WTC11 (cell line): ENCODE data around the gene SPPL2B. TPM values are rescaled to one million over a fixed set of nuclear protein-coding genes. Genes with fewer than 3 reads are reported as not detected.

Experiments used
- ATAC-seq: fragments of 200-7000 bp; cut with Tn5 transposase; 2 replicates; pipeline ENCODE4 v1.10.0; 2021; ENCODE audit warnings: mild to moderate bottlenecking, moderate library complexity
- CTCF ChIA-PET: fragments of 300-600 bp; sonication (Branson Sonifier 250); formaldehyde crosslinking; loops from one replicate; lab custom pipeline; 2021; ENCODE audit warnings: antibody characterized with exemption; lab: Charles Lee
- POLR2A ChIA-PET: fragments of 350-600 bp; sonication (Branson Sonifier 250); formaldehyde crosslinking; loops from one replicate; lab custom pipeline; 2021; ENCODE audit warnings: antibody characterized with exemption; lab: Charles Lee
- DNase-seq: peaks from one replicate; pipeline ENCODE4 v3.0.0; 2021; ENCODE audit warnings: low spot score
- H3K27ac Mint-ChIP-seq: 2 replicates; pipeline ENCODE4 v1.8.0; 2021; ENCODE audit warnings: mixed read lengths
- H3K27me3 Mint-ChIP-seq: 2 replicates; pipeline ENCODE4 v1.8.0; 2021; ENCODE audit warnings: low read depth, mild to moderate bottlenecking, moderate library complexity, mixed read lengths
- H3K36me3 Mint-ChIP-seq: 2 replicates; pipeline ENCODE4 v1.8.0; 2021; ENCODE audit warnings: mixed read lengths
- H3K4me1 Mint-ChIP-seq: 2 replicates; pipeline ENCODE4 v1.8.0; 2022; ENCODE audit warnings: mixed read lengths
- H3K4me3 Mint-ChIP-seq: 2 replicates; pipeline ENCODE4 v1.8.0; 2021; ENCODE audit warnings: mild to moderate bottlenecking, moderate library complexity, mixed read lengths
- H3K9me3 Mint-ChIP-seq: 2 replicates; pipeline ENCODE4 v1.8.0; 2021; ENCODE audit warnings: mixed read lengths
- AFF4 ChIP-seq: sonication (generic); formaldehyde crosslinking; IDR thresholded peaks from 2 replicates; pipeline ENCODE4 v1.8.1; 2023; ENCODE audit warnings: mild to moderate bottlenecking, missing genetic modification reagents, borderline replicate concordance
- ARID4B ChIP-seq: sonication (generic); formaldehyde crosslinking; IDR thresholded peaks from 2 replicates; pipeline ENCODE4 v1.8.0; 2023; ENCODE audit warnings: missing genetic modification reagents, mild to moderate bottlenecking, borderline replicate concordance
- CREB1 ChIP-seq: sonication (generic); formaldehyde crosslinking; IDR thresholded peaks from 2 replicates; pipeline ENCODE4 v1.8.0; 2023; ENCODE audit warnings: mild to moderate bottlenecking, missing genetic modification reagents
- ESRRA ChIP-seq: sonication (generic); formaldehyde crosslinking; IDR thresholded peaks from 2 replicates; pipeline ENCODE4 v1.8.1; 2022; ENCODE audit warnings: mild to moderate bottlenecking, missing genetic modification reagents, borderline replicate concordance
- GABPB1 ChIP-seq: sonication (generic); formaldehyde crosslinking; IDR thresholded peaks from 2 replicates; pipeline ENCODE4 v1.8.1; 2023; ENCODE audit warnings: mild to moderate bottlenecking, missing genetic modification reagents
- JUN ChIP-seq: sonication (generic); formaldehyde crosslinking; IDR thresholded peaks from 2 replicates; pipeline ENCODE4 v1.8.0; 2023; ENCODE audit warnings: mild to moderate bottlenecking, missing genetic modification reagents
- MAX ChIP-seq: sonication (generic); formaldehyde crosslinking; IDR thresholded peaks from 2 replicates; pipeline ENCODE4 v1.8.0; 2022; ENCODE audit warnings: mild to moderate bottlenecking, missing genetic modification reagents
- MYBL2 ChIP-seq: sonication (generic); formaldehyde crosslinking; IDR thresholded peaks from 2 replicates; pipeline ENCODE4 v1.8.1; 2023; ENCODE audit warnings: mild to moderate bottlenecking, moderate library complexity, missing genetic modification reagents
- PRDM15 ChIP-seq: sonication (generic); formaldehyde crosslinking; IDR thresholded peaks from 2 replicates; pipeline ENCODE4 v1.8.0; 2022; ENCODE audit warnings: missing genetic modification reagents
- STAT6 ChIP-seq: sonication (generic); formaldehyde crosslinking; conservative IDR thresholded peaks from 2 replicates; pipeline ENCODE4 v1.8.1; 2023; ENCODE audit warnings: mild to moderate bottlenecking, low read depth, missing genetic modification reagents, moderate library complexity
- TCF7 ChIP-seq: sonication (generic); formaldehyde crosslinking; IDR thresholded peaks from 2 replicates; pipeline ENCODE4 v1.8.0; 2022; ENCODE audit warnings: mild to moderate bottlenecking, low read depth, missing genetic modification reagents, moderate library complexity
- ZBTB43 ChIP-seq: sonication (generic); formaldehyde crosslinking; IDR thresholded peaks from 2 replicates; pipeline ENCODE4 v1.8.1; 2023; ENCODE audit warnings: mild to moderate bottlenecking, missing genetic modification reagents
- ZNF263 ChIP-seq: sonication (generic); formaldehyde crosslinking; IDR thresholded peaks from 2 replicates; pipeline ENCODE4 v1.8.1; 2022; ENCODE audit warnings: low read depth, mild to moderate bottlenecking, moderate library complexity, missing genetic modification reagents
- ZNF317 ChIP-seq: sonication (generic); formaldehyde crosslinking; IDR thresholded peaks from 2 replicates; pipeline ENCODE4 v1.8.1; 2023; ENCODE audit warnings: low read depth, mild to moderate bottlenecking, moderate library complexity, missing genetic modification reagents, borderline replicate concordance
- total RNA-seq: library from RNA; stranded (reverse); gene quantifications from 3 replicates; pipeline ENCODE4 v1.2.3, GENCODE V29; 2021

SPPL2B gene
- total RNA-seq, 1 experiment from 2014 or later, result 117 TPM

GRCh38 chr19:2340496-2341243, 12.2 kb downstream of the SPPL2B start:
- no peak for DNase-seq
- H3K4me3 Mint-ChIP-seq, result no peak overlapping the region
- no peaks in the 10 kb centered on the region for H3K4me1 Mint-ChIP-seq
- TF ChIP-seq MYBL2 (CRISPR knock-in tag), result no peak
- no peak for TF ChIP-seq ZNF263 (CRISPR knock-in tag)
- no peak for TF ChIP-seq CREB1 (CRISPR knock-in tag)
- no peak for TF ChIP-seq STAT6
- no peak for TF ChIP-seq ZBTB43 (CRISPR knock-in tag)
- TF ChIP-seq GABPB1, result no peak
- no peak for TF ChIP-seq ESRRA
- no peak for TF ChIP-seq PRDM15 (CRISPR knock-in tag)
- no peak for TF ChIP-seq ARID4B (CRISPR knock-in tag)
- no peak for TF ChIP-seq MAX (CRISPR knock-in tag)
- peaks cover 8% of the 10 kb centered on the region for H3K9me3 Mint-ChIP-seq
- ATAC-seq, result no peak
- peaks cover 9% of the 10 kb centered on the region for H3K36me3 Mint-ChIP-seq
- H3K27me3 Mint-ChIP-seq, result no peaks in the 10 kb centered on the region
- POLR2A ChIA-PET, result no interaction called here
- H3K27ac Mint-ChIP-seq, result no peak overlapping the region
- CTCF ChIA-PET, result no interaction called here

GRCh38 chr19:2341244-2341751, 12.8 kb downstream of the SPPL2B start:
- H3K4me1 Mint-ChIP-seq, result no peaks in the 10 kb centered on the region
- no peak for TF ChIP-seq ESRRA
- TF ChIP-seq ZNF317 (CRISPR knock-in tag), result no peak
- TF ChIP-seq JUN (CRISPR knock-in tag), result no peak
- no peak for TF ChIP-seq TCF7 (CRISPR knock-in tag)
- no peak for TF ChIP-seq AFF4 (CRISPR knock-in tag)
- POLR2A ChIA-PET, result no interaction called here
- no peak for DNase-seq
- CTCF ChIA-PET, result no interaction called here
- H3K9me3 Mint-ChIP-seq, result peaks cover 2% of the 10 kb centered on the region
- H3K27ac Mint-ChIP-seq, result peak overlapping the region; percentile 19; the same call in 1 of the 2 replicates
- no peaks in the 10 kb centered on the region for H3K27me3 Mint-ChIP-seq
- ATAC-seq, result no peak
- H3K36me3 Mint-ChIP-seq, result peaks cover 3% of the 10 kb centered on the region; the same call in 1 of the 2 replicates
- no peak overlapping the region for H3K4me3 Mint-ChIP-seq
